HG03064 (cell line): ENCODE results near the gene RABIF.
"Not testable (repeated sequence)": the region's sequence is repeated elsewhere in the genome, so short reads cannot be mapped to it uniquely, and the experiment has no call there.

Experiments used
- ATAC-seq: cut with Tn5 transposase; IDR thresholded peaks from one replicate; pipeline ENCODE4 v1.9.1; 2021; ENCODE audit warnings: low read depth; ENCODE audit not compliant: unreplicated experiment

The RABIF gene

GRCh38 chr1:202888531-202889360 lies at the start of gene RABIF:
TSS of gene RABIF (minus strand) at chr1:202889149. CDS start at chr1:202889098, 51 bp downstream.
- ATAC-seq, result peak; percentile 85

DNA sequence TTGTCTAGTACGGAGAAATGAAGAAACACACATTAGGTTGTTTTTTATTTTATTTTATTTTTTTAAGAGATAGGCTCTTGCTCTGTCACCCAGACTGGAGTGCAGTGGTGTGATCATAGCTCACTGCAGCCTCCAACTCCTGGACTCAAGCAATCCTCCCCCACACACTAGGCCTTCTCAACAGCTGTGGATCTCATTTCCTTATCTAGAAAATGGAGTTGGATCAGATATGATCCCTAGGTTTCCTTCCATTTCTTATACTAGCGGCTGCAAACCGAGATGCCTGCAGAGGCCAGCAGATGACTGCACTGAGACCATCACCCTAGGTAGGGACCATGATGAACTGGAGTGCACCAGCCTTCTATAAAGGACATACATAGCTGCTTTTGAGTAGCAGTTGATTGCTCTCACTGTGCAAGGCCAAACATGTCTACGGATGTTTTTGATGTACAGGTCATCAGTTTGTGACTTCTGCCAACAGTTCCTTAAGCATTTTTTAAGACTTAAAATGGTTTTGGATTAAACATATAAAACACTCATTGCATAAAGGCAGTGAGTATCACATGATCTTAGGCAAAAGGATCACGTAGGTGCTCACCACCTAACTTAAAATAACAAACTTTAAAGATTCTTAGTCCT lies 49.5 kb upstream of the RABIF start:
- ATAC-seq, result no peak

- not testable (repeated sequence) for ATAC-seq
Measured at GRCh38 chr1:202936409-202936808, 47.5 kb upstream of the RABIF start.

DNA sequence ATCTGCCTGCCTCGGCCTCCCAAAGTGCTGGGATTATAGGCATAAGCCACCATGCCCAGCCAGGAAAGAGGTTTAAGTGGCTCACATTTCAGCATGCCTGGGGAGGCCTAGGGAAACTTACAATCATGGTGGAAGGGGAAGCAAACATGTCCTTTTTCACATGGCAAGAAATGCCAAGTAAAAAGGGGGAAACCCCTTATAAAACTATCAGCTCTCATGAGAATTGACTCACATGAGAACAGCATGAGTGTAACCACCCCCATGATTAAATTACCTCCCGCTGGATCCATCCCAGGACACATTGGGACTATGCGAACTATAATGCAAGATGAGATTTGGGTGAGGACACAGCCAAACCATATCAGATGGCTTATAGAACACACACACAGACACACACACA lies 46.9 kb upstream of the RABIF start:
- ATAC-seq, result no peak

DNA sequence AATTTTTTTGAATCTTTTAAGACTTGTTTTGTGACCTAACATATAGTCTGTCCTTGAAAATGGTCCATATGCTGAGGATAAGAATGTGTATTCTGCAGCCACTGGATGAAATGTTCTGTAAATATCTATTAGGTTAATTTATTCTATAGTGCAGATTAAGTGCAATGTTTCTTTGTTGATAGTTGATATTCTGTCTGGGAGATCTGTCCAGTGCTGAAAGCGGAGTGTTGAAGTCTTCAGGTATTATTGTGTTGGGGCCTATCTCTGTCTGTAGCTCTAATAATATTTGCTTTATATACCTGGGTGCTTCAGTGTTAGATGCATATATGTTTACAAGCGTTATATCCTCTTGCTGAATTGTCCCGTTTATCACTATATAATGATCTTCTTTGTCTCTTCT lies 45.8 kb upstream of the RABIF start:
- ATAC-seq, result no peak

DNA sequence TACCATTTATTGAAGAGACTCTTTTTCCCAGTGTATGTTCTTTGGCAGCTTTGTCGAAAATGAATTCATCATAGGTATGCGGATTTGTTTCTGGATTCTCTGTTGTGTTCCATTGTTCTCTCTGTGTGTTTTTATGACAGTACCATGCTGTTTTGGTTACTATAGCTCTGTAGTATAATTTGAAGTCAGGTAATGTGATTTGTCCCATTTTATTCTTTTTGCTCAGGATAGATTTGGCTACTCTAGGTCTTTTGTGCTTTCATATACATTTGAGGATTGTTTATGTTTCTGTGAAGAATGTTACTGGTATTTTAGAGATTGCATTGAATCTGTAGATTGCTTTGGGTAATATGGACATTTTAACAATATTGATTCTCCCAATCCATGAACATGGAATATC lies 43.5 kb upstream of the RABIF start:
- no peak for ATAC-seq

DNA sequence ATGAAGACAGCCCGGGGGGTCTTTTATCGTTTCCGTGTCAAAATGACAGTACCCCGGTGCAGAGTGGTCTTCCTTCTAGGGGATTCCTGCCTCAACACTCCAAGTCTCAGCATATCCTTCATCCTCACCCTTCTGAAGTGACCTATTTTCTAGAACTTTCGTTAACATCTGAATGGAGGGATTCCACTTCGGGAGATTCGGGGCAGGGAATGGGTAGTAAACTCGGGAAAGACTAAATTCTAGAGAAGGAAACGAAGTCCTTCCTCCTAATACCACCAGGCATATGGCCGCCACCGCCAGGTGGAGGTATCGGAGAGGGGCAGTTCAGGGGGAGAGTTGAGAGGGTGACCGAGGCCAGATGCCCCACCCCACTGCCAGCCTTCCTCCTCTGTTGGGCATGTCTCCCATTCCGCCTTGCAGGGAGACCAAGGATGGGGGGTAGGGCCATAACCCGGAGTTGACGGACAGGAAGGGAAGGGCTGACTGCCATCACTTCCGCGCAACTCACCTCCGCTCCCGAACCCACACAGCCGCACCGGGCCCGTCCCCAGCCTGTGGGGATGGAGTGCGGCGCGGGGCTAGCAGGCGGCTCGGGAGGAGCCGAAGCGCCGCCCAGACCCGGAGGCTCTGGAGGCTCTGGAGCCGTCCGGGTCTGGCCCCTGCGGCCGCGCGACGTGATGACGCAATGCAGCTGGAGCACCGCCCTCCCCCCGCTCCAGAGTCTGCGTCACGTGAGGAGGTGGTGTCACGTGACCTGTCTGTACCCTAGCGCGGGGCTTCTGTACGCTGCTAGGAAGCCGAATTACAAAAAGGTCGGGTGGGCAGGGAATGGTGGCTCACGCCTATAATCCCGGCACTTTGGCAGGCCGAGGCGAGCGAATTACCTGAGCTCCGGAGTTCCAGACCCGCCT lies 37.9 kb upstream of the RABIF start, which contains the start of gene KLHL12:
TSS of gene KLHL12 (minus strand) at position 654 of the 911 bp plus-strand sequence. CDS start 2,072 bp downstream, outside the sequence.
- peak; percentile 92 for ATAC-seq

DNA sequence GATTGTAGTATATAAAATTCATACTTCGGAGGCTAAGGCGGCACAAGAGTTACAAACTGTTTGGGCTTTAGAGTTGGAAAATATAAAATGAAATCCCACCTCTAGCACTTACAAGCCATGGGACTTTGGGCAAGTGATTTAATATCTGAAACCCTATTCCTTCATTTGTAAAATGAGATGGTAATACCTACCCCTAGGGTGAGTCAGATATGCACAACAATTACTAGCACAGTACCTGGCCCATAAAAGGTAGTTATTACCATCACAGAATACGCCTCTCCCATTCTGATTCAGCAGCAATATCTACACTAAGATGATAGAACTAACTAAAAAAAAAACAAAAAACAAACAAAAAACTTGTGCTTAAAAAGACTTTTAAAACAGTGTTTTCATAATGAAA lies 34.6 kb upstream of the RABIF start:
- ATAC-seq, result no peak

GRCh38 chr1:202919615-202920014 lies 30.7 kb upstream of the RABIF start:
- no peak for ATAC-seq

- no peak for ATAC-seq
Measured at GRCh38 chr1:202915146-202915545, 26.2 kb upstream of the RABIF start.

DNA sequence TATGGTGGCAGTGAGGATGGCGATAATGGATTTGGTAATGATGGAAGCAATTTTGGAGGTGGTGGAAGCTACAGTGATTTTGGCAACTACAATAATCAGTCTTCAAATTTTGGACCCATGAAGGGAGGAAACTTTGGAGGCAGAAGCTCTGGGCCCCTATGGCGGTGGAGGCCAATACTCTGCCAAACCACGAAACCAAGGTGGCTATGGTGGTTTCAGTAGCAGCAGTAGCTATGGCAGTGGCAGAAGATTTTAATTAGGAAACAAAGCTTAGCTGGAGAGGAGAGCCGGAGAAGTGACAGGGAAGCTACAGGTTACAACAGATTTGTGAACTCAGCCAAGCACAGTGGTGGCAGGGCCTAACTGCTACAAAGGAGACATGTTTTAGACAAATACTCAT lies 23.5 kb upstream of the RABIF start:
- not testable (repeated sequence) for ATAC-seq

DNA sequence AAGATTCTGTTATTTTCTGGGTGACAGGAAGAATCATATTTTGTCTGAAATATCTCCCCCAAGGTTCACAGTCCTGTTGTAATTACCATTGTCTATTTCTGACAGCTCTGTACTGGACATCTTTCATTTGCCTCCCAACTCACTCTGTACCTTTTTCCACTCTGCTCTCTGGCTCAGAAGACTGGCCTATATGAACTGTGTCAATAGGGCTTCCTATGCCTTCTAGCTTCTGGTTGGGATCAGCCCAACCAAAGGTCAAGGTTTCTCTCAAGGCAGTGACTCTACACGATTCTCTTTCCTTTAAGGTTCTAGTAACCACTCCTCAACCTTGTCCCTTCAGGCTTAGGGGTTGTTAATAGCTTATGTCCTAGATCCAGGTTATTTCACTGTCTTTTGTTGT lies 20.5 kb upstream of the RABIF start:
- ATAC-seq, result no peak

GRCh38 chr1:202908998-202909397 lies 20.0 kb upstream of the RABIF start:
- ATAC-seq, result no peak

DNA sequence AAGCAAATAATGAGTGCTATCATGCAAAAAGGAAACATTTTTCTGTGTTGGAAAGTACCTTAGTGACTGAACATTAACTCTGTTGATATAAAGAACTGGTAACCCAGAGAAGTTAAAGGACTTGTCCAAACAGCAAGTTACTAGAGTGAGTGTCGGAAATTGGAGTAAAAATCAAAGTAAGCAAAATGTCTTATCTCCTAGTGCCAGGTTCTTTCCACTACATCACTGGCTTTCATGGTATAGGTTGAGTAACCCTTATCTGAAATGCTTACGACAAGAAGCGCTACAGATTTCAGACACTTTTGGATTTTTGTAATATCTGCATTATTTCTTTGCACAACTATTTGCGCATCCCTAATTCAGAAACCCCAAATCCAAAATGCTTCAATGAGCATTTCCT lies 16.4 kb upstream of the RABIF start:
- no peak for ATAC-seq

GRCh38 chr1:202903808-202904207 lies 14.9 kb upstream of the RABIF start:
- not testable (repeated sequence) for ATAC-seq

DNA sequence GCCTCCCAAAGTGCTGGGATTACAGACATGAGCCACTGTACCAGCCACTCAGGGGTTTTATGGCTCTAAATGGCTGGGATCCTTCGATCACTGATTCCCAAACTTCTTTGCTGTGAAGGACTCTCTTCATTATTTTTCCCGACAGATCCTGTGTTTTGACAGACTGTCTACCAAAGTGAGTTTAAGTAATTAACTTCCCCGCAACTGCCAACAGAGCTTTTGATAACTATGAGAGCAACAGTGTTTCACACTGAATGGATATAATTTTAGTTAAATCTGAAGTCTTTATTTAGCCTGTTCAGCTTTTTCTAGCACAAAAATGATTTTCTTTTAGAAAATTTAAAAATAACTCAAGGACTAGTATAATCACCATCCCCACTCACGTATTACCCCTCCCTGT lies 12.6 kb upstream of the RABIF start:
- ATAC-seq, result no peak

DNA sequence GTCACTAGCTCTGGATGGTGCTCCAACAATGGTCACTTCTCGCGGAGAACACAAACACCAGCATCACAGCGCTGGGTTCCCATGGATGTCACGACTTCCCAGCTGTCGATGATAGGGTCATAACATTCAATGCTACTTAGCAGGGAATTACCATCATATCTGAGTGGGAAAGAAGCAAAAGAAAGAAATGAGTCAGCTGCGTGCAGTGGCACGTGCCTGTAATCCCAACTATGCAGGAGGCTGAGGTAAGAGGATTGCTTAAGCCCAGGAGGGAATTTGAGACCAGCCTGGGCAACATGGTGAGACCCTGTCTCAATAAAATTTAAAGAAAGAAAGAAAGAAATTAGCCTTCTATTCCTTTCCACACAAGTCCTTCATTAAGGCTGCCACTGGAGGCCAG lies 3.6 kb upstream of the RABIF start:
- no peak for ATAC-seq

- no peak for ATAC-seq
Measured at GRCh38 chr1:202890392-202890791, 1.4 kb upstream of the RABIF start.

GRCh38 chr1:202888221-202888530 lies 773 bp downstream of the RABIF start:
- ATAC-seq, result no peak

GRCh38 chr1:202880961-202881460 lies 7.9 kb downstream of the RABIF start:
- no peak for ATAC-seq

DNA sequence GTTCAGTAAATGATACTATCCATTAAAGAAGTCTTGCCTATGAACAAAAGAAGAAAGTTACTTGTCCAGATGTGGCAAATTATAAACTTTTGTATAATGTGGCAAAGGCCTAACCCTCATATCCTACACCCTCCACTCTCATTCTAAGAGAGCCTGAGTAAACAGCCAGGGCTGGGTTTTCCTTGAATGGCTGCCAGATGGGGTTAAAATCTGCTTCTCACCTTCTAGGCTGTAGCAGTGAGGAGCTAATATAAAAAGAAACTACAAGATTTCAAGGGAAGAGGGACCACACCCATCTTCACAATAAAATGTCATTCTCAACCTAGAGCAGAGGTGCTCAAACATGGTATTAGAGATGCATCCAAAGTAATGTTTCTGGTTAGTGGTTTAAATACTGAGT lies 8.9 kb downstream of the RABIF start:
- no peak for ATAC-seq
